Esophagus muscularis mucosa (tissue), 4 donors: ENCODE measurements around the gene CYTH3. TPM values are rescaled to one million over a fixed set of nuclear protein-coding genes. Genes with fewer than 3 reads are reported as not detected.
A peak's percentile ranks its signal among the peaks of the same experiment; 100 is the strongest.

ENCODE experiments used
- DNase-seq: peaks from one replicate; pipeline ENCODE4 v3.0.0-alpha.2; 2017; ENCODE audit errors: extremely low spot score
- H3K27ac ChIP-seq, 4 donors: fragments of 200-600 bp; sonication (generic); replicated peaks in 1 of 4; 1 replicate in 3 of 4; 2 replicates in 1 of 4; pipeline ENCODE4 v1.5.1; 2016 to 2019; ENCODE audit warnings: mild to moderate bottlenecking in 1 of 4
- H3K27me3 ChIP-seq, 4 donors: fragments of 200-600 bp; sonication (generic); one replicate each; pipeline versions ENCODE4 v1.5.1 to v1.6.0; 2016 to 2019
- H3K36me3 ChIP-seq, 4 donors: fragments of 200-600 bp; sonication (generic); one replicate each; pipeline ENCODE4 v1.5.1; 2016 to 2019
- H3K4me1 ChIP-seq, 4 donors: fragments of 200-600 bp; sonication (generic); one replicate each; pipeline ENCODE4 v1.5.1; 2016 to 2019
- H3K4me3 ChIP-seq, 4 donors: fragments of 200-600 bp; sonication (generic); 1 replicate in 2 of 4; 2 replicates in 2 of 4; pipeline ENCODE4 v1.5.1; 2016 to 2019; ENCODE audit warnings: mild to moderate bottlenecking in 4 of 4, moderate library complexity in 1 of 4
- H3K9me3 ChIP-seq, 4 donors: fragments of 200-600 bp; sonication (generic); 1 replicate in 3 of 4; 2 replicates in 1 of 4; pipeline ENCODE4 v1.5.1; 2016 to 2019
- EP300 ChIP-seq: sonication (generic); formaldehyde crosslinking; IDR thresholded peaks from one replicate; pipeline ENCODE4 v1.6.1; 2017; ENCODE audit warnings: antibody characterized with exemption
- POLR2A ChIP-seq: fragments of 450-650 bp; IDR thresholded peaks from one replicate; pipeline ENCODE4 v1.6.1; 2017; ENCODE audit warnings: antibody characterized with exemption, moderate library complexity, mild to moderate bottlenecking, low read depth
- POLR2AphosphoS5 ChIP-seq, 2 donors: sonication (generic); formaldehyde crosslinking; IDR thresholded peaks; one replicate each; pipeline ENCODE4 v1.6.1; 2017; ENCODE audit warnings: antibody characterized with exemption in 2 of 2
- WGBS: methylation state at CpG from one replicate; pipeline ENCODE4 v1.1.5; 2018; 5-methylcytosine and 5-hydroxymethylcytosine counted together
- intact Hi-C: fragments of 100-400 bp; cut with DNase I; formaldehyde crosslinking; loops from one replicate; pipeline ENCODE4 v1.15.1; 2023
- total RNA-seq, 4 donors: library from RNA; depleted of rRNA; stranded (reverse); fragments of >200 nt; gene quantifications; one replicate each; pipeline versions ENCODE4 v1.1.0 to v1.2.1, GENCODE V29; 2016
- TF ChIP-seq, protein P1 (sequence below), 3 experiments: fragments of 200-600 bp in 2 of 3; fragments of 450-650 bp in 1 of 3; sonication (generic) in 2 of 3; IDR thresholded peaks; one replicate each; pipeline ENCODE4 v1.5.1; 2017 to 2019; ENCODE audit warnings: antibody characterized with exemption in 3 of 3, mild to moderate bottlenecking in 2 of 3, moderate library complexity in 1 of 3

The CYTH3 gene
- total RNA-seq, 4 donors from 2014 or later, result 32.0 to 64.6 (median 50.2) TPM

DNA sequence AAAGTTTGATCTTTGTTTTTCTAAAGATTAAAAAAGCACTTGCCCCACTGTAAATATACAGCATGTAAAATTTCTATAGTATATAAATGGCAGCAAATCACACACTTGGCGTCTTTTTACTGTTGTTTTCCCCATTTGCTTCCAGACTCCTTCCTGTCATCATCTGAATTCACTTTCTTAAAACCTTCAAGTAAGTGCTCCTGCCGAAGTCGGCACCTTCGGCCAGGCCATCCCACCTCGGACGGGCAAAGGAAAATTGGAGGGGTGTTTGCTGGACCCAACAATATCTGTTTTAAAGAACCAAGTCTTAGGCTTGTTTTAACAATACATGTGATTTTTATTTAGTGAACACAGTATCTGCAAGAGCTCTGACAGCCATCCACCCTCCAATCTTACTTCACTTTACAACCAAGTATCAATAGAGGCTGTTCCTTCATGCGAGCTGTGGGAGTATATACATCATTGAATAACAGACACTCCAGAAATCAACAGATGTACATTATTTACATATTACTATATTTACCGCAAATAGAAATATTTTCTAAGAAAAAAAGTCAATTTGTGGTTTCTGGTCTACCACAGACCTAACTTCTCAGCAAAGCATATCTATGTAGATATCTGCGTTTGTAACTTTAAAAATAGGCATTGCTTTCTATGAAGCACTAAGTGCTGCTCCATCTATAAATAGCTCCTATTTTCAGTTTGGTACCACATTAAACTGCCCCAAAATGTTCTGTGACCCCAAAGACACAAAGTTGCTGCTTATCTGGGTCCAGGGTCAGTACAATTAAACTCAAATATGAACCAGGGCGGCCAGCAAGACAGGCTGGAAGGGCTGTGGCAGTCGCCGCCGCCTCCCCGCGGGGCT is 110.7 kb downstream of the CYTH3 start:
- TF ChIP-seq POLR2AphosphoS5 (IDR thresholded peaks at IDR 0.05) (no peak), POLR2A (no peak), EP300 (no peak)
- TF ChIP-seq, protein P1, sequence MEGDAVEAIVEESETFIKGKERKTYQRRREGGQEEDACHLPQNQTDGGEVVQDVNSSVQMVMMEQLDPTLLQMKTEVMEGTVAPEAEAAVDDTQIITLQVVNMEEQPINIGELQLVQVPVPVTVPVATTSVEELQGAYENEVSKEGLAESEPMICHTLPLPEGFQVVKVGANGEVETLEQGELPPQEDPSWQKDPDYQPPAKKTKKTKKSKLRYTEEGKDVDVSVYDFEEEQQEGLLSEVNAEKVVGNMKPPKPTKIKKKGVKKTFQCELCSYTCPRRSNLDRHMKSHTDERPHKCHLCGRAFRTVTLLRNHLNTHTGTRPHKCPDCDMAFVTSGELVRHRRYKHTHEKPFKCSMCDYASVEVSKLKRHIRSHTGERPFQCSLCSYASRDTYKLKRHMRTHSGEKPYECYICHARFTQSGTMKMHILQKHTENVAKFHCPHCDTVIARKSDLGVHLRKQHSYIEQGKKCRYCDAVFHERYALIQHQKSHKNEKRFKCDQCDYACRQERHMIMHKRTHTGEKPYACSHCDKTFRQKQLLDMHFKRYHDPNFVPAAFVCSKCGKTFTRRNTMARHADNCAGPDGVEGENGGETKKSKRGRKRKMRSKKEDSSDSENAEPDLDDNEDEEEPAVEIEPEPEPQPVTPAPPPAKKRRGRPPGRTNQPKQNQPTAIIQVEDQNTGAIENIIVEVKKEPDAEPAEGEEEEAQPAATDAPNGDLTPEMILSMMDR (IDR thresholded peaks at IDR 0.05), result no peak
- Histone ChIP-seq H3K9me3 (no peaks in the 10 kb centered on the region), H3K36me3 (peaks cover 16 to 79% (median 65%) of the 10 kb centered on the region in 4 donors), H3K4me3 (no peak overlapping the region), H3K27me3 (no peaks in the 10 kb centered on the region), H3K27ac (peak overlapping the region; percentile 63 to 71 (median 70)), H3K4me1 (peaks cover 29 to 37% (median 32%) of the 10 kb centered on the region in 4 donors)
- WGBS, result 66% methylated on average over 12 of the region's 15 CpGs
- no peak for DNase-seq
- intact Hi-C loops, result loop anchor here (2.0 kb wide), 1 partner anchor 109 kb away; no protein-coding TSS in a partner anchor

DNA sequence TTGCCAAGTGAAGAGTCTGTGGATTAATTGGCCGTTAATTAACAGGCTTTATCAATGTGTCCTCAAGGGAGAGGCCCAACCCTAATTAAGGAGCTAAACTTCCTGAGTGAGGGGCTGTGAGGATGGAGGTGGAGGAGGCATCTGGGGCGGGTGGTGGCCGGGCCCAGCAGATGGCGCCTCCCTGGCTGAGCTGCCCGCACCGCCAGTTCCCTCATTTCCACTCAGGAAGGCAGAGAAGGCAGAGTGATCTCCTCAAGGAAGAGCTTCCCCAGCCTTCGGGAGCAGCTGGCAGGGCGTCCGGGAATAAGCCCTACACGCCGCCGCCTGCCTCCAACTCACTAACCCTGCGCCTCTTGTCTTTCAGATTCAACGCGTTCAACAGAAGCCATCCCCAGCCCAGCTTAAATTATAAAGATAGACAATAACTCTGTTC is 112.2 kb downstream of the CYTH3 start:
- TF ChIP-seq EP300, result no peak
- TF ChIP-seq, protein P1 (IDR thresholded peaks at IDR 0.05), result peak; percentile 83 to 88 (median 86)
- TF ChIP-seq POLR2AphosphoS5 (IDR thresholded peaks at IDR 0.05), result peak; percentile 53 to 60
- H3K9me3 ChIP-seq, result no peaks in the 10 kb centered on the region
- intact Hi-C loops, result loop anchor here (1.0 to 2.0 kb wide), 2 partner anchors 111 to 163 kb away; no protein-coding TSS in a partner anchor
- peak overlapping the region; percentile 35 to 71 (median 66) for H3K27ac ChIP-seq
- DNase-seq, result no peak
- no peaks in the 10 kb centered on the region for H3K27me3 ChIP-seq
- WGBS, result 16% methylated on average over 15 of the region's 15 CpGs
- peaks cover 31 to 82% (median 72%) of the 10 kb centered on the region in 4 donors for H3K36me3 ChIP-seq
- H3K4me3 ChIP-seq, result peak overlapping the region in 1 of 4 donors; percentile 0
- peaks cover 23 to 37% (median 32%) of the 10 kb centered on the region in 4 donors for H3K4me1 ChIP-seq

GRCh38 chr7:6159524-6160031 is 112.8 kb downstream of the CYTH3 start:
- WGBS, result 83% methylated on average over 12 of the region's 24 CpGs
- peaks cover 35 to 82% (median 72%) of the 10 kb centered on the region in 4 donors for H3K36me3 ChIP-seq
- intact Hi-C loops, result loop anchor here (1.0 to 2.0 kb wide), 2 partner anchors 111 to 164 kb away; no protein-coding TSS in a partner anchor
- no peaks in the 10 kb centered on the region for H3K27me3 ChIP-seq
- peak overlapping the region; percentile 35 to 71 (median 66) for H3K27ac ChIP-seq
- TF ChIP-seq POLR2AphosphoS5 (IDR thresholded peaks at IDR 0.05) (no peak), EP300 (no peak), POLR2A (no peak)
- TF ChIP-seq, protein P1 (IDR thresholded peaks at IDR 0.05), result no peak
- no peak overlapping the region for H3K4me3 ChIP-seq
- peaks cover 23 to 37% (median 32%) of the 10 kb centered on the region in 4 donors for H3K4me1 ChIP-seq
- no peak for DNase-seq
- no peaks in the 10 kb centered on the region for H3K9me3 ChIP-seq

- WGBS, result 89% methylated on average over 11 of the region's 11 CpGs
- Histone ChIP-seq H3K27ac (peak overlapping the region in 1 of 4 donors; percentile 68), H3K4me3 (no peak overlapping the region), H3K9me3 (no peaks in the 10 kb centered on the region), H3K36me3 (peaks cover 38 to 82% (median 73%) of the 10 kb centered on the region in 4 donors), H3K4me1 (peaks cover 23 to 37% (median 32%) of the 10 kb centered on the region in 4 donors), H3K27me3 (no peaks in the 10 kb centered on the region)
- intact Hi-C loops, result no loop called here
- DNase-seq, result no peak
- no peak for TF ChIP-seq POLR2AphosphoS5 (IDR thresholded peaks at IDR 0.05)
- no peak for TF ChIP-seq POLR2A
- TF ChIP-seq, protein P1 (IDR thresholded peaks at IDR 0.05), result no peak
- no peak for TF ChIP-seq EP300
Measured at GRCh38 chr7:6159097-6159483, 113.3 kb downstream of the CYTH3 start.
